ENCODE measurements around the gene PLPP6. TPM values are rescaled to one million over a fixed set of nuclear protein-coding genes. Genes with fewer than 3 reads are reported as not detected.
A peak's percentile ranks its signal among the peaks of the same experiment; 100 is the strongest.

The PLPP6 gene
- total RNA-seq, 1 experiment from 2014 or later: 1.8 TPM

DNA sequence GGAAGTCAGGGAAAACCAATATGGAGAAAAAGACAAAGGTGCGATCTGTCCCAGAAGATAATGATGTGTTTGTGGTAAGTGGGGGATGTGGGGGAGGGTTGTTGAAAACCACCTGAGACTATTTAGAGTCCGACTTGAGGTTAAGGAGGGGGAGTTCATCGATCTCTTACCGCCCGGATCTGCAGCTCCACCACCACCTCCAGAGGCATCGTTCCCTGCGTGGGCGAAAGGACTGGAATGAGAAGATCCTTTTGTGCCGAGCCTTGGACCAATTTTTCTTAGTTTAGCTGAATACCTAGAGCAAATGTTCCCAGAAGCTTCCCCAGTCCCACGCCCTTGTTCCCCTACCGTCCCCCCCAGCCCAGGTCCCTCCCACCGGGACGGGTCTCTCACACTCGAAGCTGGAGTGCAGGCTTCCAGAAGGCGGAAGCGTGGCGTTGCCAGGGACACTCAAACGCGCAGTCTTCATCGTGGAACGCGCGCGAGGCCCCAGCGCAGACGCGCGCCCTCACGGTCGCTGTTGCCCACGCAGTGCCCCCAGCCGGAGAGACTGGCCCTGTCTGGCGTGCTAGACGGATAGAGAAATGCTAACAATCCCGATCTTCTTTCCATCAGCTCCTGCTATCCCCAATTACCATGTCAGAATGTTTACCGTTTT lies 4.1 kb downstream of the PLPP6 start, which contains the start of gene SPATA6L:
SPATA6L (minus strand) TSS at position 439 of the 658 bp plus-strand sequence; CDS start at position 209, 230 bp downstream.
- CTCF ChIA-PET: no interaction called here

DNA sequence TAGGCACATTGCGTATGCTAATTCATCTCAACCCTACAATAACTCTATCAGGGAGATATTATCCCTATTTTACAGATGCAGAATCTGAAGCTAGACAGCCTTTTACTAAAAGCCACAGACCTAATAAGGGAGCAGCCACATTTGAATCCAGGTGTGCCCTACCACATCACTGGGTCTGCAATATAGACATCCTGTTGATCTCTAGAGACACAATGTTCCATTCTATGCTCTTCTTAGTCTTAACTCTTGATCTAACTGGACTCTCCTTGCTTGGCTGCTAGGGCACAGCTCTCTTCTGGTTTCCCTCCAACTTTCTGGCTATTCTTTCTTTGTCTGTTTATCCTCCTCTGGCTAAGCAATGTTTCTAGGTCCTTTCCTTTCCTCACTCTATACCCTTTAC lies 5.6 kb downstream of the PLPP6 start:
- Histone ChIP-seq H3K36me3 (ENCODE audit: control insufficient read depth, insufficient read depth, low read length) (no peaks in the 10 kb centered on the region), H3K9me3 (ENCODE audit: control insufficient read depth, insufficient read depth, low read depth, low read length) (no peaks in the 10 kb centered on the region), H3K27me3 (ENCODE audit: control insufficient read depth, insufficient read depth, low read length) (no peaks in the 10 kb centered on the region), H3K4me3 (ENCODE audit: low read depth in 2 of 2, low read length in 2 of 2) (no peak overlapping the region), H3K4me1 (ENCODE audit: control insufficient read depth, insufficient read depth, low read length) (no peaks in the 10 kb centered on the region; the same call in 1 of the 2 replicates), H3K27ac (ENCODE audit: low read length) (no peak overlapping the region)
- POLR2A ChIA-PET: no interaction called here
- in situ Hi-C loops (cut with HindIII; ENCODE audit: low pct_unique_long_range_greater_than_20kb, low sequenced_read_pairs): no loop called here
- DNase-seq (ENCODE audit: low read depth, low spot score) (no peak), ATAC-seq (no peak)
- intact Hi-C loops (cut with micrococcal nuclease; ENCODE audit: unreplicated experiment): loop anchor here (10.0 kb wide), 1 partner anchor 283 kb away; no protein-coding TSS in a partner anchor
- CTCF ChIA-PET: no interaction called here
- BruUV-seq (replicated peaks): no TSS peak
- TF ChIP-seq POLR2AphosphoS5 (IDR thresholded peaks at IDR 0.05; ENCODE audit: low read depth, low read length): no peak
- no peak for TF ChIP-seq TCF7L2 (IDR thresholded peaks at IDR 0.05; ENCODE audit: low read depth, low read length)
- TF ChIP-seq SIN3A (IDR thresholded peaks at IDR 0.05; ENCODE audit: borderline replicate concordance, insufficient read depth, low read depth, low read length): no peak
- TF ChIP-seq, protein P1, sequence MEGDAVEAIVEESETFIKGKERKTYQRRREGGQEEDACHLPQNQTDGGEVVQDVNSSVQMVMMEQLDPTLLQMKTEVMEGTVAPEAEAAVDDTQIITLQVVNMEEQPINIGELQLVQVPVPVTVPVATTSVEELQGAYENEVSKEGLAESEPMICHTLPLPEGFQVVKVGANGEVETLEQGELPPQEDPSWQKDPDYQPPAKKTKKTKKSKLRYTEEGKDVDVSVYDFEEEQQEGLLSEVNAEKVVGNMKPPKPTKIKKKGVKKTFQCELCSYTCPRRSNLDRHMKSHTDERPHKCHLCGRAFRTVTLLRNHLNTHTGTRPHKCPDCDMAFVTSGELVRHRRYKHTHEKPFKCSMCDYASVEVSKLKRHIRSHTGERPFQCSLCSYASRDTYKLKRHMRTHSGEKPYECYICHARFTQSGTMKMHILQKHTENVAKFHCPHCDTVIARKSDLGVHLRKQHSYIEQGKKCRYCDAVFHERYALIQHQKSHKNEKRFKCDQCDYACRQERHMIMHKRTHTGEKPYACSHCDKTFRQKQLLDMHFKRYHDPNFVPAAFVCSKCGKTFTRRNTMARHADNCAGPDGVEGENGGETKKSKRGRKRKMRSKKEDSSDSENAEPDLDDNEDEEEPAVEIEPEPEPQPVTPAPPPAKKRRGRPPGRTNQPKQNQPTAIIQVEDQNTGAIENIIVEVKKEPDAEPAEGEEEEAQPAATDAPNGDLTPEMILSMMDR (IDR thresholded peaks at IDR 0.05): no peak
- TF ChIP-seq, protein P2, sequence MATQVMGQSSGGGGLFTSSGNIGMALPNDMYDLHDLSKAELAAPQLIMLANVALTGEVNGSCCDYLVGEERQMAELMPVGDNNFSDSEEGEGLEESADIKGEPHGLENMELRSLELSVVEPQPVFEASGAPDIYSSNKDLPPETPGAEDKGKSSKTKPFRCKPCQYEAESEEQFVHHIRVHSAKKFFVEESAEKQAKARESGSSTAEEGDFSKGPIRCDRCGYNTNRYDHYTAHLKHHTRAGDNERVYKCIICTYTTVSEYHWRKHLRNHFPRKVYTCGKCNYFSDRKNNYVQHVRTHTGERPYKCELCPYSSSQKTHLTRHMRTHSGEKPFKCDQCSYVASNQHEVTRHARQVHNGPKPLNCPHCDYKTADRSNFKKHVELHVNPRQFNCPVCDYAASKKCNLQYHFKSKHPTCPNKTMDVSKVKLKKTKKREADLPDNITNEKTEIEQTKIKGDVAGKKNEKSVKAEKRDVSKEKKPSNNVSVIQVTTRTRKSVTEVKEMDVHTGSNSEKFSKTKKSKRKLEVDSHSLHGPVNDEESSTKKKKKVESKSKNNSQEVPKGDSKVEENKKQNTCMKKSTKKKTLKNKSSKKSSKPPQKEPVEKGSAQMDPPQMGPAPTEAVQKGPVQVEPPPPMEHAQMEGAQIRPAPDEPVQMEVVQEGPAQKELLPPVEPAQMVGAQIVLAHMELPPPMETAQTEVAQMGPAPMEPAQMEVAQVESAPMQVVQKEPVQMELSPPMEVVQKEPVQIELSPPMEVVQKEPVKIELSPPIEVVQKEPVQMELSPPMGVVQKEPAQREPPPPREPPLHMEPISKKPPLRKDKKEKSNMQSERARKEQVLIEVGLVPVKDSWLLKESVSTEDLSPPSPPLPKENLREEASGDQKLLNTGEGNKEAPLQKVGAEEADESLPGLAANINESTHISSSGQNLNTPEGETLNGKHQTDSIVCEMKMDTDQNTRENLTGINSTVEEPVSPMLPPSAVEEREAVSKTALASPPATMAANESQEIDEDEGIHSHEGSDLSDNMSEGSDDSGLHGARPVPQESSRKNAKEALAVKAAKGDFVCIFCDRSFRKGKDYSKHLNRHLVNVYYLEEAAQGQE (IDR thresholded peaks at IDR 0.05; ENCODE audit: insufficient read depth in 1 of 2, low read depth in 2 of 2, low read length in 1 of 2): no peak

More for the DNA sequence above, 4.1 kb downstream of the PLPP6 start, which contains the start of gene SPATA6L:
- no peaks in the 10 kb centered on the region; the same call in 1 of the 2 replicates for H3K4me1 ChIP-seq (ENCODE audit: control insufficient read depth, insufficient read depth, low read length)
- POLR2A ChIA-PET: interaction anchor here (0.7 kb wide), 1 partner anchor 370 kb away, joined by 4 read pairs; no protein-coding TSS in a partner anchor
- ATAC-seq (peak; percentile 40; the same call in 1 of the 2 replicates), DNase-seq (ENCODE audit: low read depth, low spot score) (no peak)
- intact Hi-C loops (cut with micrococcal nuclease; ENCODE audit: unreplicated experiment): loop anchor here (10.0 kb wide), 1 partner anchor 281 kb away; no protein-coding TSS in a partner anchor
- no TSS peak for BruUV-seq (replicated peaks)
- H3K27me3 ChIP-seq (ENCODE audit: control insufficient read depth, insufficient read depth, low read length): no peaks in the 10 kb centered on the region
- H3K36me3 ChIP-seq (ENCODE audit: control insufficient read depth, insufficient read depth, low read length): no peaks in the 10 kb centered on the region
- peak within 1 kb of the TSS; percentile 43 to 50 for H3K4me3 ChIP-seq (ENCODE audit: low read depth in 2 of 2, low read length in 2 of 2)
- H3K27ac ChIP-seq (ENCODE audit: low read length): no peak within 1 kb of the TSS
- no peak for TF ChIP-seq SIN3A (IDR thresholded peaks at IDR 0.05; ENCODE audit: borderline replicate concordance, insufficient read depth, low read depth, low read length)
- TF ChIP-seq TCF7L2 (IDR thresholded peaks at IDR 0.05; ENCODE audit: low read depth, low read length): no peak
- TF ChIP-seq POLR2AphosphoS5 (IDR thresholded peaks at IDR 0.05; ENCODE audit: low read depth, low read length): no peak
- TF ChIP-seq, protein P1 (IDR thresholded peaks at IDR 0.05): no peak
- TF ChIP-seq, protein P2 (IDR thresholded peaks at IDR 0.05; ENCODE audit: insufficient read depth in 1 of 2, low read depth in 2 of 2, low read length in 1 of 2): no peak
- in situ Hi-C loops (cut with HindIII; ENCODE audit: low pct_unique_long_range_greater_than_20kb, low sequenced_read_pairs): no loop called here
- H3K9me3 ChIP-seq (ENCODE audit: control insufficient read depth, insufficient read depth, low read depth, low read length): no peaks in the 10 kb centered on the region
